Mucosa of rectum (tissue), 2 donors: Measurements from ENCODE around the gene TBC1D1.

Source experiments
- H3K27ac ChIP-seq, 2 donors: one replicate each; pipeline ENCODE4 v1.7.0; 2013; ENCODE audit warnings: inconsistent platforms in 2 of 2, low read depth in 2 of 2, low read length in 2 of 2
- H3K27me3 ChIP-seq, 2 donors: one replicate each; pipeline ENCODE4 v1.7.0; 2013; ENCODE audit warnings: low read length in 2 of 2; ENCODE audit not compliant: control insufficient read depth in 2 of 2, insufficient read depth in 2 of 2
- H3K36me3 ChIP-seq, 2 donors: one replicate each; pipeline ENCODE4 v1.7.0; 2013; ENCODE audit warnings: low read length in 2 of 2; ENCODE audit not compliant: control insufficient read depth in 2 of 2, insufficient read depth in 2 of 2
- H3K4me1 ChIP-seq, 2 donors: one replicate each; pipeline ENCODE4 v1.7.0; 2013; ENCODE audit warnings: low read length in 2 of 2, mild to moderate bottlenecking in 1 of 2; ENCODE audit not compliant: control insufficient read depth in 2 of 2, insufficient read depth in 2 of 2
- H3K4me3 ChIP-seq, 2 donors: one replicate each; pipeline ENCODE4 v1.7.0; 2013; ENCODE audit warnings: low read length in 2 of 2
- H3K9ac ChIP-seq, 2 donors: one replicate each; pipeline ENCODE4 v1.7.0; 2013; ENCODE audit warnings: low read length in 2 of 2, low read depth in 1 of 2, mild to moderate bottlenecking in 1 of 2
- H3K9me3 ChIP-seq, 2 donors: one replicate each; pipeline ENCODE4 v1.7.0; 2013; ENCODE audit warnings: low read length in 2 of 2; ENCODE audit not compliant: control insufficient read depth in 2 of 2
- donor health status: healthy.
- donor health status: Normal muscosa, but diverticular disease.

TBC1D1 gene

DNA sequence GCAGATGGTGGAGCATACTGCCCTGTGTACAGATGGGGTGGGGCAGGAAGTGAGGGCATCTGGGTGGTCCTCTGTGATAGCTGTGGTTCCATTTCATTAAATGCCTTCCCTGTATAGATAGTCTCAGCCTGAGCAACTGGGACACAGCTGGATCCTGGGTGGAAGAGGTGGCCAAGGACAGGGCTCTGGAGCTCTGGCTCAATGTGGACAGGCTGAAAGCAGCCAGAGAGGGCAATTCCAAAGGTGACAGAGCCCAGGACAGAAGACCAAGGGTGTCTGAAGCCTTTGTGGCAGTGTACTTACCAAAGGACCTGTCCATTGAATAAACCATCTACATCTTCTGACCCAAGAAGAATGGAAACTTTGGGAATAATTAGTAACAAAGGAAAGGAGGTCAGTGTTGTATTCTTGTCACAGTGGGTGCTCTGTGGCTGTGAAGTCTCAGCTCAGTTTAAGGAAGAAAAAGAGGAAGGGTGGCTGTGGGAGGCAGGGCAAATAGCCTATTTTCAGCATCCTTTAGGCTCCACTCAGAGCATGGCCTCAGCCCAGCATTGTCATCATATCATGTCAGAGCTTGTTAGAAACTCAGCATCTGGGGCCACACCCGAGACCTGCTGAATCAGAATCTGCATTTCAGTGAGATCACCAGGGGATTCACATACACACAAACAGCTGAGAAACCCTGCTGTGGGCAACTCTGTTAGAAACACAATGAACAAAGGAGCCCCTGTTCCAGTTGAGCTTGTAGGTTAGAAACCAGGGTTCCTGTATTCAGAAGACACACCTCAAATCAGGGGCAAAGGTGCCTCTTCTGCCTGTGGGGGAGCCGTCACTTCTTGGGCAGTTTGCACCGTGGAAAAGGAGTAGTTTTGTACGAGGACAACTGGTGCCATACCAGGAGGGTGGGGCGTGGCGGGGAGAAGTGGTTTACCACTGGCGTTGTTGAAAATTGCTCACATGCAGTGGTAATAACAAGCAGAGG lies 237.9 kb downstream of the TBC1D1 start:
- H3K27ac ChIP-seq: peak overlapping the region; percentile 19 to 41
- H3K9me3 ChIP-seq: no peaks in the 10 kb centered on the region
- no peaks in the 10 kb centered on the region for H3K27me3 ChIP-seq
- H3K4me1 ChIP-seq: peaks cover 31 to 35% of the 10 kb centered on the region in 2 donors
- H3K36me3 ChIP-seq: peaks cover 5 to 10% of the 10 kb centered on the region in 2 donors
- H3K9ac ChIP-seq: no peak overlapping the region
- no peak overlapping the region for H3K4me3 ChIP-seq

DNA sequence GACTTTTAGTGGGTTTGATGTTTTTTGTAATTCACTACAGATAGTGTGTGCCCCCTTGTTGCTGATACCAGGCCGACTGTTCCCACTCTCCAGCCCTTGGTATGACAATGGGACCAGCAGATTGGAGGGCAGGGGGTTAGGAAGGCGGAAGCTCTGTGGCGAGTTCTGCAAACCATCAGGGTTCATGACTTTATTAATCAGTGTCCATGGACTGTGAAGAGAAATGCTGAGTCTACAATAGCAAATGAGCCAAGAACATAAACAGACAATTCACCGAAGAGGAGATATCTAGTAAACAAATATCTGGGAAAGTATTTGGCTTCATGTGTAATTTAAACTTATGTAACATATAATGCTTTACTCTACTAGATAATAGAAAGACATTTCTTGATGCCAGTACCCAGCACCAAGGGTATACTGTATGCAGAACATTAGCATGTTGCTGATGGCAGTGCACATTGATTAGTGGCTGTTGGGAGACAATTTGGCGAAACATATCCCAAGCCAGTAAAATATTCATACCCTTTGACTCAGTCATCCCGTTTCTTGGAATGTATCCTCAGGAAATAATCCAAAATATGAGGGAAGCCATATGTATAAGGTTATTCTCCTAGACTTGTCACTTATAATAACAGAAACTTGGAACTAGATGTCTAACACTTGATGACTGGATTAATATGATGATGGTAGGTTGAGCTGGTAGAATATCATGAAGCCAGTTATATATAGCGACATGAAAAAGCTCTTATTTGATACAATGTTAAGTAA lies 238.8 kb downstream of the TBC1D1 start:
- H3K27me3 ChIP-seq: no peaks in the 10 kb centered on the region
- H3K9ac ChIP-seq: no peak overlapping the region
- H3K4me1 ChIP-seq: peaks cover 39 to 40% of the 10 kb centered on the region in 2 donors
- peaks cover 5 to 10% of the 10 kb centered on the region in 2 donors for H3K36me3 ChIP-seq
- H3K4me3 ChIP-seq: no peak overlapping the region
- H3K9me3 ChIP-seq: no peaks in the 10 kb centered on the region
- peak overlapping the region; percentile 19 to 34 for H3K27ac ChIP-seq

DNA sequence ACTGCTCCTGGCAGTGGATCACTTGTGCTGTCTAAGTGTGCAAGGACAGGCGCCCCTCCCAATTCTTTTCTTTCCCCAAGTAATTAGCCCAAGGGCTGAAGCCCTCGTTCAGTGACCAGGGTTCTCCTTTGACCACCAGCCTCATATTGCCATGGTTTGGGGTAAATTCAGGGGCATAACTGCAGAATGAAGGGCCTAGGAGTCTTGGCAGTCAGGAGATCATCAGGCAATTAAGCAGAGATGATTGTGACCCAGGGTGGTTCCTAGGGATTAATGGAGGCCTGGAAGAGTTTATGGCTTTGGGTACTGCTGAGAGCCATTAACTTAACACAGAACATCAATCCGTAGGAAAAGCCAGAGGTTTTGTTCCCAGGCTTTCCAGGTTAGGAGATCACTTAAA lies 240.0 kb downstream of the TBC1D1 start:
- Histone ChIP-seq H3K36me3 (peaks cover under 1 to 5% of the 10 kb centered on the region in 2 donors), H3K9me3 (no peaks in the 10 kb centered on the region), H3K4me1 (peaks cover 40 to 41% of the 10 kb centered on the region in 2 donors), H3K9ac (no peak overlapping the region), H3K27me3 (no peaks in the 10 kb centered on the region), H3K27ac (peak overlapping the region in 1 of 2 donors; percentile 39), H3K4me3 (no peak overlapping the region)

DNA sequence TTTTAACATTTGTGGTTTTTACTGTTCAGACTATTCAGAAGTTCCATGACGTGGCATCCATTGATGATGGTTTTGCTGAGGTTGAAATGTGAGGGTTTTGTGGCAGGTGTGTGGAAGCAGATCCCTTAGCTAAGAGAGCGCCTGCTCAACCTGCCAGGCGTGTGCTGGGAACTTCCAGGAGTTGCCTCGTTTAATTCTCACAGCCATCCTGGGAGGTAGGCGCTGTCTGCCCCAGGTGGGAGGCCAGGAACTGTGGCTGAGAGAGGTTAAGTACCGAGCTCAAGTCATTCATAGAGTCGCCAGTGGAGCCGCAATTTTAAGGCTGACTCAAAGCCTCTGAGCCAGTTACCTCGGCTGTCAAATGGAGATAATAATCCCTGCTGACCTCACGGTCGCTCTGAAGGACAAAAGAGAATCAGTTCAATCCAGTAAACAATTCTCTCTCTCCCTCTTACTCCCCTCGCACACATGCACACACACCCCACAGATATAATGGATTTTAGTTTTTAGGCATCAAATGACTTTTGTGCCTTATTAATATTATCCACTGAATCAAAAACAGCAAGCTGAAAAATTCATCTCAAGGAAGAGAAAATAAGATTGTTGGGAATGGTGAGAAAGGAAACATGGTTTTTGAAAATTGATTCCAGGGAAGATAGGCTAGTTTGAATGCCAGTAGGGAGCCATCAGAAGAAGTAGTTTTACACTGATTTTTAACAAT lies 240.6 kb downstream of the TBC1D1 start:
- Histone ChIP-seq H3K36me3 (peaks cover 0 to 5% of the 10 kb centered on the region in 2 donors), H3K9me3 (no peaks in the 10 kb centered on the region), H3K4me3 (peak overlapping the region in 1 of 2 donors; percentile 45), H3K4me1 (peaks cover 40 to 41% of the 10 kb centered on the region in 2 donors), H3K9ac (peak overlapping the region in 1 of 2 donors; percentile 63), H3K27me3 (no peaks in the 10 kb centered on the region), H3K27ac (peak overlapping the region; percentile 69 to 87)

DNA sequence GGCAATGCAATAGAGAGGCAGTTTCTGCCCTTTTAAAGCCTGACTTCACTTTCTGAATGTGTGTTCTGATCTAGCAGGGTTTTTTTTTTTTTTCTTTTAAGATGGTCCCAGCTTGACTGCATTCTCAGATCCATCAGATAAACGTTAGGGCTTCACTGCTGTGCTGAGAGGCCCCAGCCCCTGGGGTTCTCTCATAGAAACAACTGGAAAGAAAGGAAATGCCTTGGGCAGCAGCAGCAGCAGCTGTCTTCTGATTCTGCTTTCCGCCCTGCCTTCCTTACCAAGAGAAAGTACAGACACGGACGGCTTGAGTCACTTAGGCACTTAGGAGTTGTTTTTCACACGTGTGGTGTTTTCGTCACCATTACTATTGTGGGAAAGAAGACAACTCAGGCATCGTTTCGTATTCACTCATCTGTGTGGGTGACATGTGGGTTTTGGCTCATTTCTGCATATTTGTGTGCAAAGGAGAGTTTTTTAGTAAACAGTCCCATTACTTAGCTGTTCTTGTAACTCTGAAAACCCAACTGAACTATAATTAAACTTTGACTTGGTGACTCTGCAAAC lies 241.3 kb downstream of the TBC1D1 start:
- Histone ChIP-seq H3K4me1 (peaks cover 40 to 41% of the 10 kb centered on the region in 2 donors), H3K36me3 (peaks cover 0 to 7% of the 10 kb centered on the region in 2 donors), H3K27me3 (no peaks in the 10 kb centered on the region), H3K9ac (peak overlapping the region; percentile 35 to 63), H3K27ac (peak overlapping the region; percentile 69 to 87), H3K9me3 (no peaks in the 10 kb centered on the region), H3K4me3 (peak overlapping the region in 1 of 2 donors; percentile 45)

DNA sequence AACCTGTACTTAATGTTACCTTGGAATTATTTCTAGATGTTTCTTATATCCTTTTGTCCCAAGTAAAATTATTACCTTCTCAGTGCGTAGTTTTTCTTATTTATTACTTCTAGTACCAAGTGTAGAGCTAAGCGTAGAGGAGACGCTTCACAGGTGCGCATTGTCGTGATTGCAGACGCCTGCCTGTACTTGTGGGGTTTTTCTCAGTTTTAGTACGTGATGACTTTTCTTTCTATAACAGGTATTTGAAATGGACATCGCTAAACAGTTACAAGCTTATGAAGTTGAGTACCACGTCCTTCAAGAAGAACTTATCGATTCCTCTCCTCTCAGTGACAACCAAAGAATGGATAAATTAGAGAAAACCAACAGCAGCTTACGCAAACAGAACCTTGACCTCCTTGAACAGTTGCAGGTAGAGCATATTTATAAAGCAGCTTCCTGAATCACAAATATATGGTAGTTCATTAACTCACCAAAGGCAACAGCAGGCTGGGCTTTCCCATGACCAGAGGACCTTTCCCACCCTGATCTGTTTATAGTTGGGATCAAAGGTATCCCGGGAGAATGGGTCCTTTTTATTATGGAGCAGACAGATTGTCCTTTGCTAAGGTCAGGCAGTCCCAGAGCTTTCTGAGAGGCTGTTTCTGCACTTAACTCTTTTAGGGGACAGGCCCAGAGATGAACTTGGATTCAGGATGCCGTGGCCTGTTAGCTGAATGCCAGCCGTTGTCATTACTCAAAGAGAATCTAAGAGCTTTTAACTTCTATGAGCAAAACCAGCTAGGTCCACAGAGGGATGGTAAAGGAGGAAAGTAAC lies 242.2 kb downstream of the TBC1D1 start:
- Histone ChIP-seq H3K27ac (peak overlapping the region; percentile 69 to 87), H3K4me1 (peaks cover 40 to 41% of the 10 kb centered on the region in 2 donors), H3K36me3 (peaks cover 0 to 13% of the 10 kb centered on the region in 2 donors), H3K27me3 (no peaks in the 10 kb centered on the region), H3K4me3 (peak overlapping the region; percentile 8 to 45), H3K9me3 (no peaks in the 10 kb centered on the region), H3K9ac (peak overlapping the region in 1 of 2 donors; percentile 63)

DNA sequence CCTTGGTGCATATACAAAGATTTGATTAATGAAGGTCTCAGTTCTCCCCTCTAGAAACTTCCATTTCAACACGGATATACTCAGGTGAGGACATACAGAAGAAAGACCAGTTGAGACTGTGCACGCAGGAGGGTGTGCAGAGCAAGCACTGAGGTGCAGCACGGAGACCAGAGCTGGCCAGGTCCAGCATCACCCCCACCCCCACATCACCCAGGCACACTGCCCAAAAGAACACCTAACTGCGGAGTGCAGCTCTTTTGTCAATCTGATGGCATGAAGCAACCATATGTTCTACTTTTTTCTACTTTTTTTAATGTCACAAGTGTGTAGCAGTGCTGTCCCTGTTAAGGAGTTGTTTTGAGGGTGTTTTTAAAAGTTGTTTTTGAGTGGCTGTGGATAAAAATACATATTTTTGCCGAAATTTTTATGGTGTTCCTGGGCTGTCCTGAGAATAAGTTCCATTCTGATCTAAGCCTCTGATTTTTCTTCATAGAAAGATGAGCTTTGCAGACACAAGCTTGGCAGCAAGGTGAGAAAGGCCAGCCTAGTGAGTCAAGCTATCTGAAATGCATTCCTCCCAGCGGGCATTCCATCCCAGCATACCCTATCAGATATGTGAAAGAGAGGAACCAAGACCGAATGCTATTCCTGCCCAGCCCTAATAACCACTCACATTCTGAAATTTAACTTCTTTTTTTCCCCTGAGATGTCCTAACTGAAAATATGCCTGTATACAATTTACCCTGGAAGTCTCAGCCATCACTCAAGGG lies 243.0 kb downstream of the TBC1D1 start:
- H3K27ac ChIP-seq: peak overlapping the region; percentile 69 to 87
- H3K27me3 ChIP-seq: no peaks in the 10 kb centered on the region
- peaks cover 0 to 18% of the 10 kb centered on the region in 2 donors for H3K36me3 ChIP-seq
- peaks cover 35 to 39% of the 10 kb centered on the region in 2 donors for H3K4me1 ChIP-seq
- H3K9ac ChIP-seq: peak overlapping the region; percentile 43 to 63
- H3K4me3 ChIP-seq: peak overlapping the region in 1 of 2 donors; percentile 45
- no peaks in the 10 kb centered on the region for H3K9me3 ChIP-seq

GRCh38 chr4:38135201-38135600 lies 244.3 kb downstream of the TBC1D1 start:
- peak overlapping the region in 1 of 2 donors; percentile 87 for H3K27ac ChIP-seq
- H3K4me1 ChIP-seq: peaks cover 28 to 33% of the 10 kb centered on the region in 2 donors
- no peaks in the 10 kb centered on the region for H3K27me3 ChIP-seq
- H3K9ac ChIP-seq: no peak overlapping the region
- no peaks in the 10 kb centered on the region for H3K9me3 ChIP-seq
- peaks cover 0 to 29% of the 10 kb centered on the region in 2 donors for H3K36me3 ChIP-seq
- no peak overlapping the region for H3K4me3 ChIP-seq
